Germinal center (tissue), 1 donor: ENCODE results near the gene ADSL.
"Not testable (repeated sequence)": the region's sequence is repeated elsewhere in the genome, so short reads cannot be mapped to it uniquely, and the experiment has no call there.

Source experiments
- DNase-seq: peaks from one replicate; pipeline ENCODE4 v3.0.0; 2012; ENCODE audit warnings: mixed read lengths, low spot score

ADSL gene

DNA sequence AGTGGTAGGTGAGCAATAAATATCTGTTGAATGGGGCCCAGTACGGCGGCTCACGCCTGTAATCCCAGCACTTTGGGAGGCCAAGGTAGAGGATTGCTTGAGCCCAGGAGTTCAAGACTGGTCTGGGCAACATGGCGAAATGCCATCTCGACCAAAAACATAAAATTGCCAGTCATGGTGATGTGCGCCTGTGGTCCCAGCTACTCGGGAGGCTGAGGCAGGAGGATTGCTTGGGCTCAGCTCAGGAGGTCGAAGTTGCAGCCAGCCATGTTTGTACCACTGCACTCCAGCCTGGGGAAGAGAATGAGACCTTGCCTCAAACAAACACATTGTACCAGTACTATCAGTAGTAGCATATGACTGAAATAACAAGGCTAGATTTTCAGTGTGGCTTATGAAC, 28.3 kb downstream of the ADSL start:
- no peak for DNase-seq

DNA sequence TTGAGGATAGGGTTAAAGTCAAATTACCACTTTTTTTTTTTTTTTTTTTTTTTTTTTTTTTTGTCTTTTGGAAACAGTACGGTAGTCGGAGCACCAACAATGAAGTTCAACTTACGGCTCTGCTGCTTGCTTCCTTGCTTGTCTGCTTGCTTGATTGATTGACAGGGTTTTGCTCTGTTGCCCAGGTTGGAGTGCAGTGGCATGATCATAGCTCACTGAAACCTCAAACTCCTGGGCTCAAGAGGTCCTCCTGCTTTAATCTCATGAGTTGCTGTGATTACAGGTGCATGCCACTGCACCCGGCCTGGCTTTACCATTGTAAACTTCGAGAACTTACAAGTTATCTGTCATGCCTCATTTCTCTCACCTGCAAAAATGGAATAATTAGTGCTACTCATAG, 29.8 kb downstream of the ADSL start:
- DNase-seq: peak; percentile 14

DNA sequence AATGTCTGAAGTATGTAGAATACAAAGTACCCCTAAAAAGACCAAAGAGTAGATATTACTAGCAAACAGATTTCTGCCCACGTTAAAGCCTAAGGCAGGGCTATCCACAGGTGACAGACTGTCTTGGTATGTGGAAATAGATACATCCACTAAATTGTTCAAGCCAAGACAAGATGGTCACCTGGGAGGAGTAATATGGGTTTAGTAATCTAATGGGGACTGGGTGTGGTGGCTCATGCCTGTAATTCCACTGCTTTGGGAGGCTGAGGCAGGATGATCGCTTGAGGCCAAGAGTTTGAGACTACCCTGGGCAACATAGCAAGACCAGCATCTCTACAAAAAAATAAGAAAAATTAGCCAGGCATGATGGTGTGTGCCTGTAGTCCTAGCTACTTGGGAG, 31.6 kb downstream of the ADSL start:
- no peak for DNase-seq

DNA sequence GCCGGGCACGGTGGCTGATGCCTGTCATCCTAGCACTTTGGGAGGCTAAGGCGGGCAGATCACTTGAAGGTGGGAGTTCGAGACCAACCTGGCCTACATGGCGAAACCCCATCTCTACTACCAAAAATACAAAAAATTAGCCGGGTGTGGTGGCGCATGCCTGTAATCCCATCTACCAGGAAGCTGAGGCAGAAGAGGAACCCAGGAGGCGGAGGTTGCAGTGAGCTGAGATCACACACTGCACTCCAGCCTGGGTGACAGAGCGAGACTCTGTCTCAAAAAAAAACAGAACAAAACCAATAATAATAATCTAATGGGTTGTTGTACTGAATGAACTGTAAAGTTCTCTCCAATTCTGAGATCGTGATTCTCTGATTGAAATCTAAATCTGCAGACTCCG, 32.1 kb downstream of the ADSL start:
- DNase-seq: not testable (repeated sequence)

DNA sequence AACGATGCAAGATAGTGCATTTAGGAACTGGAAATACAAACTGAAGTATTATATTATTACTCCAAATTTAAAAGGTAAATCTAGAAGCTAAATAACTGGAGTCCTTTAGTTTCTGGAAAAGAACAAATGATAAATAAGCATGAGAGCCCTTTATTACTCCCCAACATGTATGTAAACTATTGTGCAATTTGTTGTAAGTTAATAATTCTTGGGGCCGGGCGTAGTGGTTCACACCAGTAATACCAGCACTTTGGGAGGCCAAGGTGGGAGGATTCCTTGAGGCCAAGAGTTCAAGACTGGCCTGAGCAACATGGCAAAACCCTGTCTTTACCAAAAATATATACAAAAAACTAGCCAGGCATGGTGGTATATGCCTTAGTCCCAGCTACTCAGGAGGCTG, 35.2 kb downstream of the ADSL start:
- DNase-seq: no peak

DNA sequence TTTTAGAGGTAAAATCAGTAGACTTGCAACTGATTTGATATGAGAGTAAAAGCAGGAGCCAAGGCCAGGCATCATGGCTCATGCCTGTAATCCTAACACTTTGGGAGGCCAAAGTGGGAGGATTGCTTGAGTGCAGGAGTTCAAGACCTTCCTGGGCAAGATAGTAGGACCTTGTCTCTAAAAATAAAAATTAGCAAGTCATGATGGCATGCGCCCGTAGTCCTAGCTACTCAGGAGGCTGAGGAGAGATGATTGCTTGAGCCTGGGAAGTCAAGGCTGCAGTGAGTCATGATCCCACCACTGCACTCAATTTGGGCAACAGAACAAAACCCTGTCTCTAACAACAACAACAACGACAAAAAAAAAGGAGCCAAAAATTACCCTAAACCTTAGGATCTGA, 37.6 kb downstream of the ADSL start:
- no peak for DNase-seq

DNA sequence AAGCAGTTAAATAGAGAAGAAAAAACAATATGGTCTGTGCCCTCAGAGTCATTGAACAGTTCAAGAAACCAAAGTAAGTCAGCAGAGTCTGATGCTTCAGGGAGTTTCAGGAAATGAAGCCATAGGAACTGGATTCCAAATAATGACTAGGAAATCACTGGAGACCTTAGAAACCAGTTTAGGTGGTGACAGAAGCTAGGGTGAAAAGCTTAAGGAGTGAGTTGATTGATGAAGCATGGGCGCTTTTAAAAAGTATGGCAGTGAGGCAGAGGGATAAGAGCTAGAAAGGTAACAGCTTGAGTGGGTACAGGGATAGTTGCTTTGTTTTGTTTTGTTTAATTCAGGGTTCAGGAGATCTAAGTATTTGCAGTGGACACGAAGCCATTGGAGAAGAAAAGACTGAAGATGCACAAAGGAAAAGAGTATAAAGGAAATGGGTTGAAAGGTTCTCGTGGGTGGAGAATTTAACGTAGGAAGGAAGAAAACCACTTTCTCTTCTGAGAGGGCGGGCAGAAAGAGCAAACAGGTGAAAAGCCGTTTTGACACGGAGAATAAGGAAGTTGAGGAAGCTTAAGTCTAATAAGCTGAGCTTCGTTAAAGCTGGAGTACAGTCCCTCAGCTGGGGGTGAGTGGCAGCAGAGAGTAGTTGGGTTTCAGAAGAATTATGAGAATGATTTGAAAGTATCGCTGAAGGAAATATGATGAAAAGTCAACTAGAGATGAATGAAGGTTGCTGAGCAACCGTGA, 38.9 kb downstream of the ADSL start:
- peak; percentile 73 for DNase-seq

DNA sequence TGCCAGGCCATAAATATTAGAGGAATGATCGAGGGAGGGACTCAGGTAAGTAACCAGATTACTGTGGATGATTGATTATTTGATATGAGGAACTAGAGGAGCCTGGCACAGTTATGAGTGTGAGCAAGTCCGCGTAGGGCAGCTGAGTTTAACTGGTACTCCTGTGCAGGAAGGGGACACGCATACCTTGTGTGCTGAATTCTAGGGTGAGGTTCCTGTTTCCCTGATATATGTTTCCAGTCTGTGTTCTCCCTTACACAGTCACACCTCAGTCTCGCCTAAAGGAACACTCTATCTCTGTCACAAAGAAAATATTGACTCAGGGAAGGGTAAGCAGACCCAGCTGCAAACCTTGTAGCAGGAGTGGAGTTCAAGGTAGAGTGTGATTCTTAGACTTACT, 41.4 kb downstream of the ADSL start:
- DNase-seq: no peak

DNA sequence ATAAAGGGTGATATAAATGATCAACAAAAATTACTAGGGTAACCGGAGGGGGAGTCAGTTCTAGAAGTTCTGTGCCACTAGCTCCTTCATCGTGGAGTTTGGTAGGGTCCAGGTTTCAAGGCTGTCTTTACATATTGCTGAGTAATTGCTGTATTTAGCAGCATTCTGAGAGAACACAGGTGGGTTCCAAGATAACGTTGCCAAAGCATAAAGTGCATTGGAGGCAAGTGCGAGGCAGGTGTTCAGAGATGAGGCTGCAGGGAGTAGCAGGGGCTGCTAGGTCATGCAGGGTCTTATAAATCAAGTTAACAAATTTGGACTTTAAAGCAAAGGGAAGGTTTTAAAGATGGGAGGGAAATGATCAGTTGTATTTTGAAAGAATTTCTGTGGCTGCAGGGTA, 41.9 kb downstream of the ADSL start:
- no peak for DNase-seq

DNA sequence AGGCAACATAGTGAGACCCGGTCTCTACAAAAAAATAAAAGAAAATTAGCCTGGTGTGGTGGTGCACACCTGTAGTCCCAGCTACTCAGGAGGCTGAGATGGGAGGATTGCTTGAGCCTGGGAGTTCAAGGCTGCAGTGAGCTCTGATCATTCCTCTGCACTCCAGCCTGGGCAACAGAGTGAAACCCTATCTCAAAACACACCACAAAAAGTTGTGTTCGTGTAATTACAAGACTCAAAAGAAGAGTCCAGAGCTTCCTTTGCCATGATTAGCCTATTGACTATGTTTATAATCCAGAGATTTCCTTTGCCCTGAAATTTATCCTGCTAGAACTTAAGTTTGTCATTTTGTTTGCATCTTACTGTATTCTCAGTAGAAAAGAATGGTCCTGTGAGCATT, 45.1 kb downstream of the ADSL start:
- no peak for DNase-seq

DNA sequence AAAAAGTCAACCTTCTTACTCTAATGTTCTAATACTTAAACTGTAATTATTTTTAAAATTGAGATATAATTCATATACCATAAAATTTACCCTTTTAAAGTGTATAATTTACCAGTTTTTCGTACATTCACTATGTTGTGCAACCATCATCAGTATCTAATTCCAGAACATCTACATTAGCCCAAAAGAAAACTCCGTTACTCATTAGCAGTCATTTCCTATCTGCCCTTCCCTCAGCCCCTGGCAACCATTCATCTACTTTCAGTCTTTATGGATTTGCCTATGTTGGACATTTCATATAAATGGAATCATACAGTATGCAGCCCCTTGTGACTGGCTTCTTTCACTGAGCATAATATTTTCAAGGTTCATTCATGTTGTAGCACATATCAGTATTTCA, 46.3 kb downstream of the ADSL start:
- no peak for DNase-seq

DNA sequence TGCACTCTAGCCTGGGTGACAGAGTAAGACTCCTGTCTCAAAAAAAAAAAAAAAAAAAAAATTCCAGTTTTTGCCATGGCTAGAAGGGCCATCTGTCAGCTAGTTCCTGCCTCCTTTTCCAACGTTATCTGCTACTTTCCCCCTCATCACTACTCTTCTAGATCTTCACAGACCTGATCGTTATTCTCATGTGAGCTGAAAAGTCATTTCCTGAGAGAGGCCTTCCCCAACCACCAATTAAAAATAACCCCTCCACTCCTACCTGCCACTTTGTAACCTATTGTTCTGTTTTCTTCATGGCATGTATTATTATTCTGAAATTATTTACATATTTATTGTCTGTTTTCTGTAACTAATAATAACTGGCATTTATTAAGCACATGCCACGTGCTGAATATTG, 48.3 kb downstream of the ADSL start:
- DNase-seq: no peak

DNA sequence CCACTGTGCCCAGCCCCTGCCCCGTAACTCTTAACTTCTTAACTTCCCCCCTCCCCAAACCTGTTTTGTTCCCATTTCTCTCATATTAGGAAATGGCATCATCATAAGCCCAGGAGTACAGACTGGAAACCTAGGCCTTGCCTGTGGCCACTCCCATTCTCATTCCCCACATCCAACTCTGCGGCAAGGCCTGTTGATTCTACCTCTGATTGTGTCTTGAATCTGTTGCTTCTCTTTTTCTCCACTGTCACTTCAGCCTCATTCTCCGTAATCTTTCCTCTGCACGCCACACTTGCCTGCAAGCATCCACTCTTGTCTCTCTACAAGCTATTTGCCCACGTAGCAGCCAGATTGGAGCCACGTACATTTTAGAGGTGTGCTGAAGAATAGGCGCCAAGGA, 49.3 kb downstream of the ADSL start:
- no peak for DNase-seq

DNA sequence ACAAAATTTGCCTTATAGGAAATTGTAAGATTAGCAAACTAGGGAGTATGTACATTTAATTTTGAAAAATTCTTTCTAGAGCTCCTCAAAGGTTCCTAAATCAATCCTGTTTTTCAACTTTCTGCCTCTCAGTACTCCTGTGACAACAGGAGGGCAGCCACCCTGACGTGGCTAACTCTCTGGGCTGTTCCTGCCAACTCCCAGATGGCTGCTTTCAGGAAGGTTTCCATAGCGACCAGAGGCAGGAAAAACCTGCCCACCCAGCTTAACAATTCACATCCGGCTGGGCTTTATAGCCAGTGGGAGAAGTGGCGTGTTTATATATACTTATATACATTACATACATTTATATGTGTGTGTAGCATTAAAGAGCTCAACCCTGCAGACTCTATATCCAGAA, 50.6 kb downstream of the ADSL start:
- no peak for DNase-seq

DNA sequence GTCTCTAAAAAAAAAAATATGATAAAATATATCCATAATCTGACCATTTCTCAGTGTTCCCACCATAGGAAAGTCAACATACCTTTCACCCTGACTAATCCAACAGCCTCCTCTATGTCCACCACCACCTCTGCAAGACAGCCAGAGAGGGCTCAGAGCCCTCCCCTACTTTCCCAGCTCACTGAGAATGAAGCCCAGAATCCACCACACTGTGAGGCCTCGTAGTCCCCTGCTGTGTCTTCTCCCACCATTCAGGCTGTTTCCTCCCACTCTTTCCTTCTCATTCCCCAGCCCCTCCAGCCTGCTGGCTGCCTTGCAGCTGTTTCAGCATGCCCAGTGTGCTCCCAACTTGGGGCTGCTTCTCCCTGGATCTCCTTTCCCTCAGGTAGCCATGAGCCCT, 51.1 kb downstream of the ADSL start:
- DNase-seq: no peak

DNA sequence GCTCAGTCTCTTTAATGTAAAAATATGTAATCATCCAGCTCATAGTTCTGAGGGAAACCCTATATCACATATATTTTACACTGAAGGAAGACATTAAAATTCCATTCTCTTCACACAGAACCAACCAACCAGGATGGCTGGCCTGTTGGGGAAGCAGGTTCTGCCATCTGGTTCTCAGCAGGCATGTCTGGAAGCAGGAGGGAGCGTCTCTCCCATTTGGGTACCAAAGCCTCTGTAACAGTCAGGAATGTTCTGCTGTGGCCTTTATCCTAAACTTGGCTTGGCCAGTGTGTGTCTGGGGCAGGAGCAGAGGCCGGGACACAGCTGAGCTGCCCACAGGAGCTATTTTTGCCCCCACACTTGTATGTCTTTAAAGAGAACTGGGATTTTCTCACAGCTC, 53.3 kb downstream of the ADSL start:
- DNase-seq: no peak

DNA sequence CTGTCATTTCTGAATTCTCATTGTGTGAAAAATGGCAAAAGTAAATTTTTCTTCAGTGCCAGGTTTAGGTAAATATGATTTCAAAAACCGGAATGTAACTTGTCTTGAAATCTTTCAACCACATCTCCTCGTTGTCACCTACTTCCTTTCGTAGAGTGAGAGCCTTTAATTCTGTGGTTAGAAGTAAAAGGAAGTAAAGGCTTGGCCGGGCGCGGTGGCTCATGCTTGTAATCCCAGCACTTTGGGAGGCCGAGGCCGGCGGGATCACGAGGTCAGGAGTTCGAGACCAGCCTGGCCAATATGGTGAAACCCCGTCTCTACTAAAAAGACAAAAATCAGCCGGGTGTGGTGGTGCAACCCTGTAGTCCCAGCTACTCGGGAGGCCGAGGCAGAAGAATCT, 53.9 kb downstream of the ADSL start:
- peak; percentile 72 for DNase-seq

DNA sequence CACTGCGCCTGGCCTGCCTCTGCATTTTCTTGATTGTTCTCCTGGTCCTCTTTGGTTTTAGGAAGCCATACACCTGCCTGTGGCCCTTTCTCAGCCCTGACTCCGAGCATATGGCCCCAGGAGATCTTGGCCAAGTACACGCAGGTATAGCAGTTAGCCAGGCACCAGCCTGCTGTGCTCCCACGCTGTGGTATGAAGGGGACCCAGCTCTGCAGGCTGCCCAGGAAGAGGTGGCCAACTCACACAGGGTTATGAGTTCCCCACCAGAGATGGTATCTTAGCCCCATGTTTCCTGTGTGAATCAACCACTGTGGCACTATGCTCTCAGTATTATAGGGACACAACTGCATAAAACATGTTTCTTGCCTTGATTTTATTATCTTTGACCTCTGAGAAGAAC, 55.2 kb downstream of the ADSL start:
- DNase-seq: no peak

DNA sequence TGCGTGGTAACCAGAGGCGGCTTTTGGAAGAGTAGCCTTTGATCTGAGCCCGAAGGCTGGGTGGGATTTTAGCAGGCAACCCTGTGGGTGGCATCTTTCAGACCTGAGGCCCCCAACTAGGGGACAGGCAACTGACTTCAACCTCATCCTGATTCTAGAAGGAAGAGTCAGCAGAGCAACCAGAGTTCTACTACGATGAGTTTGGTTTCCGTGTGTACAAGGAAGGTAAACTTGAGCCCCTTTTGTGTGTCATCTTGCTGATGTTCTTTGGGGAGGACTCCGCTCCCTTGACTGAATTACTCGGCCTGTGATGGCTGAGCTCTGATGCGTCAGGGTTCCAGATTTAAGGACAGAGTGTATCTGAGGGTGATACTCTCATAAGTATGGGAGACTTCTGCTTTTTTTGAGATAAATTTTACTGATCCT, 55.7 kb downstream of the ADSL start:
- peak; percentile 45 for DNase-seq

DNA sequence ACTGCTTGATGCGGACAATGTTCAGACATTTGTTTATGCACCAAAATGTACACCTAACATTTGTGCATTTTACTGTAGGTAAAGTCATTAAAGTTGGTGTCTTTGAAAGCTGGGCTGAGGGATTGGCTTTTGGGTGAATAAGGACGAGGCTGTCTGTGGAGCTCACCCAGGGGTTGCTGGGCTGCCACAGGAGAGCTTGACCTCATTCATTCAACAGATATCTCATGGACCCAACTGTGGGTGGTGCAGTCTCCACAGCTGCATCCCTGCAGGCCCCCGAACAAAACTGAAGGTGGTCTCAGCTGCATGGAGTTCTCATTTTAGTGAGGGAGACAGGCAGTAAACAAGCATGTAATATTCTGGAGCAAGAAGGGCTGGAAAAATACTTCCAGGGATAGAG, 56.8 kb downstream of the ADSL start:
- no peak for DNase-seq

DNA sequence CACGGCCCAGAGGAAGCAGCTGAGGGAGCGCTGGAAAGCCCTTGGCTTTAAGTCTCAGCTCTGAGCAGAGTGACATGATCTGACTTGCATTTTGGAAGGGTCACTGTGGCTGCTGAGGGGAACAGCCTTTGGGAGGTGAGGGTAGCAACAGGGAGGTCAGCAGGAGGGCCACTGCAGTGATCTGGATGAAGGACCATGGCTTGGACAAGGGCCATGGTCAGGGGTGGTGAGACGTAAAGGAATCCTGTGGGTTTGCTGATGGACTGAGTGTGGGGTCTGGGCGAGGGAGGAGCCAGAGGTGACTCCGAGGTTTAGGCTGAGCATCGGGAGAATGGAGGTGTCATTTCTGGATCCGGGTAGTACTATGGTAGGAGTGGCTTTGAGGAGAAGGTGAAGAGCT, 57.4 kb downstream of the ADSL start:
- DNase-seq: no peak

DNA sequence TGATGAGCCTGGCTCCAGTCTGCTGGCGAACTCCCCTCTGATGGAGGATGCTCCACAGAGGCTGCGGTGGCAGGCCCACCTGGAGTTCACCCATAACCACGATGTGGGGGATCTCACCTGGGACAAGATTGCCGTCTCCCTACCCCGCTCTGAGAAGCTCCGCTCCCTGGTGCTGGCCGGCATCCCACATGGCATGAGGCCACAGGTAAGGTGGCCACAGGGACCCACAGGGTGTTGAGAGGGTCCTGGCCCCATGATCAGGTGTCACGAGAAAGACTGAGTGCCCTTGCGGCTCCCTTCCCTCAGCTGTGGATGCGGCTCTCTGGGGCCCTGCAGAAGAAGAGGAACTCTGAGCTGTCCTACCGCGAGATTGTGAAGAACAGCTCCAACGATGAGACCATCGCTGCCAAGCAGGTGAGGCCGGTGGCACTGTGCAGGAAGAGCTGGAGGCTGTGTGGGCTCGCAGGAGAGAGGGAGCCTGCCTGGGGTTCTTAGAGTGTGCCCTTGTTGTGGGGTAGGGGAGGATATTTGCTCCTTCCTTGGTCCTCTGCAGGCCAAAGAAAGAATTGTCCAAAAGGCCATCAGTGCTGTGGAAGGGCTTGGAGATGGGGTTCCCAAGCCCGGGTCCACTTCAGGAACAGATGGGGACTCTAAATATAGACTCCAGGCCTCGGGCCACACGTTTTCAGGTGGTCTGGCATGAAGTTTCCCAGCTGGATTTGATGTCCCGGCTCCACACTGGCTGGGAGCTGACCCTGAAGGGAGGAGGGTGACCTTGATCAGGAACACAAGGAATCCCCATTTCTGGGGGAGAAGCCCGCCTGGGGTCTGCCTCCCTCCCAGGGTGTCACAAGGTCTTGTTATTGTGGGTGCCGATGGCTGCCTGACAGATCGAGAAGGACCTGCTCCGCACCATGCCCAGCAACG, 58.2 kb downstream of the ADSL start:
- DNase-seq: no peak
